ENCODE results near the gene COQ9. TPM values are rescaled to one million over a fixed set of nuclear protein-coding genes. Genes with fewer than 3 reads are reported as not detected.
"Not testable (repeated sequence)": the region's sequence is repeated elsewhere in the genome, so short reads cannot be mapped to it uniquely, and the experiment has no call there.

COQ9 gene
- total RNA-seq, 1 donor, result 5.6 TPM

DNA sequence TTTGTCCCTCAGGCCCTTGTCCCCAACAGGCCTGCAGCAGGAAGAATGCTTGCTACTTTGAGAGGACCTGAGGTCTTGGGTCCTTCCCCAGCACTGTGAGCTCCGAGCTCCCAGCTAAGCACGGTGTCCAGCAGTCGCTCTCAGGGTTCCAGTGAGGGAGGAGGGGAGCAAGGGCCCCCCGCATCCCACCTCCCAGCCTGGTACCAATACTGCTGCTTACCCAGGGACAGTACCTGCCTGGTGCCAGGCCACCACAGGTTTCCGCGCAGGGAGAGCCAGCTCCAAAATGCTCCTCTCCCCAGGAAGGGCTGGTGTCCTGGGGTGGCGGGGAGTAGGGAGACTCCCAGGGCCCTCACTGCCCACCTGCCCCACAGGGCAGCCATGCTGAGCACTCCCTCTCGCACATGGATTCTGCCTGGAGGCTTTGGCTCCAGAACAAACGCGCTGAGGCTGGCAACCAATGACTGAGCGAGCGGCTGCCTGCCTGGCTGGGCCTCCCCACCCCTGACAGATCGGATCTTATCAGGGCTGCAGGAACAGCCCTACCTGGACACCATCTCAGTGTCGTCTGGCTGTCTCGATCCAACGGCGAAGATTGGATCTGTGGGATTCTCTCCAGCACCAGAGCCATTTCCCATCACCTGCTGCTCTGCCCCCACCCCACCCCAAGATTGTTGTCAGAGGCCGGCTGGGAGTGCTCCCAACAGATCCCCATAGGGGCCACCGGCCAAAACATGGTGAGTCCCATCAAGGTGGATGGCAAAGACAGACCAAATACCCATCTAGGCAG lies 36.6 kb downstream of the COQ9 start:
- Histone ChIP-seq H3K27me3 (ENCODE audit: insufficient read depth, low read length) (no peaks in the 10 kb centered on the region), H3K9me3 (ENCODE audit: low read depth, low read length) (no peaks in the 10 kb centered on the region), H3K4me3 (ENCODE audit: low read length) (no peak overlapping the region)

DNA sequence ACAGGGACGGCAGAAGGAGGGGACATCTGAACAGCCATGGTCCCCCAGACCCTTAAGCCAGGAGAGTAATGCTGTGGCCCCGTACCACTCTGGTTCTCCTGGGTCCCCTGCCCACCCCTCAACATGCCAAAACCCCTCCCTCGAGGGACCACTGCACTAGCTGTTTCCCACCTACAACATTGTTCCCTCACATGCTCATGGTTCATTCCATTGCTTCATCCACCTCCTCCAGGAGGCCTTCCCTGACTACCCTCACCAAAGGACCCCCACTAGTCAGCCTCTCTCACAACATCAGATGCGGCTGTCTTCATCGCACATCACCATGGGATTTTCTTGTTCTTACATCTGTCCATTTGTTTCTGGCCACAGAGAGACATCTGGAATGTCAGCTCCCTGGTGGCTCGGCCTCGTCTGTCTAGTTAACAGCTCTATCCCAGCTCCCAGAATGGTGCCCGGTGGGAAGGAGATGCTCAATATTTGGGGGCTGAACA lies 37.3 kb downstream of the COQ9 start:
- Histone ChIP-seq H3K27me3 (ENCODE audit: insufficient read depth, low read length) (no peaks in the 10 kb centered on the region), H3K9me3 (ENCODE audit: low read depth, low read length) (no peaks in the 10 kb centered on the region), H3K4me3 (ENCODE audit: low read length) (no peak overlapping the region), H3K4me1 (ENCODE audit: insufficient read depth, low read length) (peaks cover 16% of the 10 kb centered on the region)

More for the DNA sequence above, 36.6 kb downstream of the COQ9 start:
- H3K4me1 ChIP-seq (ENCODE audit: insufficient read depth, low read length), result peaks cover 22% of the 10 kb centered on the region

DNA sequence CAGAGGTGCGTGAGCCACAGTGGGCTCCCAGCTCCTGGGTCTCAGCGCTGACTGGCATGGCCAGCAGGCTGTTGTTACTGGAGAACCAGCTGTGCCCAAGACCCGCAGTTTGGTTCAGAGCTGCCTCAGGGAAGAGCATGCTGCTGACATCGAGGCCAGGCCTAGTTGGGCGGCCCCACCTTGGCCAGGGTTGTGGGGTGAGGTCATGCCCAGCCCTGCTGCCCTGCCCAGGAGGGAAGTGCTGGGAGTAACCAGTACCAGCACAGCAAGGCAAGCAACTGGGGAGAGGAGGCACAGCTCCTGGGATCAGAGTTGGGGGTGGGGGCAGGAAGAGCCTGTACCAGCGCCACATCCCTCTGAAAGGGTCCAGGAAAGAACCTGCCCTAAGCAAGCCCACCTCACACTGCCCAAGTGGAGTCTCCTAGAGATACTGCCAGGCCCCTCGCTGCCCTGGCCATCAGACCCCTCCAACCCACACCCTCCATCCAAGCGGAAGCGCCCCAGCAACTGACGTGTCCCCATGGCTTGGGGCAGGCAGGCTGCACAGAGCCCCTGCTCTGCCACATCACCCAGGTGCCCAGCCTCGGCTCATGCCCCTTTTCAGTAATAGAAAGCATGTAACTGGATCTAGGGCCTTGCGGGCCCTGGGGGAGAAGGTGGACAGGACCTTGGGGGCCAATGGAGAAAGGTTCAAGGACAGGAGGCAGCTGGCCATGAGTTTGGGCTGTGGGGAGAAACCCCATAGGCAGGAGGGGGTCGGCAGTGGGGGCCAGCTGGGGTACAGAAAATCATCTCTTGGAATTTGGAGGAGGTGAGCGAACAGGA lies 38.0 kb downstream of the COQ9 start:
- no peaks in the 10 kb centered on the region for H3K27me3 ChIP-seq (ENCODE audit: insufficient read depth, low read length)
- H3K4me1 ChIP-seq (ENCODE audit: insufficient read depth, low read length), result peaks cover 13% of the 10 kb centered on the region
- no peaks in the 10 kb centered on the region for H3K9me3 ChIP-seq (ENCODE audit: low read depth, low read length)
- peak overlapping the region; percentile 31 for H3K4me3 ChIP-seq (ENCODE audit: low read length)

DNA sequence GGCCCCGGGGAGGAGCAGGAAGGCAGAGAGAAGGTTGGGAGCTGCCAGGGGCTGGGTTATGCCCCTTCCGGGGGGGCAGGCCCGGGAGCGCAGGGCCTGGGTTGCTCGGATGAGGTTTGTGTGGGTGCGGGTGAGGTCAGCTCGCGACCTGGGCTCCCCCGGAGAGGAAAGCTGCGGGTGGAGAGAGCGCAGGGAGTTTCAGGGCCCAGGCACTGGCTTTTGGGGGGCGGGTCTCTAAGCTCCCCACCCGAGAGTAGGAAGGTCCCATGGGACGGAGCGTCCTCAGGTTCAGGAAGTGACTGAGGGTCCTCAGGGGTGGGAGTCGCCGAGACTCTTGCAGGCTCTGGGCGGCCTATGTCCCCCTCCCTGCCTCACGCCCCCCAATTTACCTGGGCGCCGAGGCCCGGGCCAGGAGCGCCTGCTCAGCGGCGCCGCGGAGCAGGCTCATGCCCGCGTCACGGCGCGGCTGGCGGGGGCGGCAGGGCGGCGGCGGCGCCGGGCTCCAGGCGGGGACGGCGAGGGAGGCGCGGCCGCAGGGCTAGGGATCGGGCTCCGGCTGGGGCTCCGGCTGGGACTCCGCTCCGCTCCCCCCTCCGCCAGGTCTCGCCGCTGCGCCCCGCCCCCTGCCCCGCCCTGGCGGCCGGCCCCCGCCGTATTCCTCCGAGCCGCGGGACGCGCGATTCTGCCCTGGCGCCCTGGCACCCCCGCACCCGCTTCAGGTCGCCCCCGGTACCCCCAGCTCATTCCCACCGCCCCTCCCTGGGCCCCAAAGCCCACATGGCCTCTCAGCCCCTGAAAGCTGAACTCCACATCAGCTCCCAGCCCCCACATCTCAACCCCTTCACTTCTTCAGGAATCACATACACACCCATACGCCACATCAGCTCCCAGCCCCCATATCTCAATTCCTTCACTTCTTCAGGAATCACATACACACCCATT lies 38.9 kb downstream of the COQ9 start, which contains the start of gene DOK4:
Gene DOK4, minus strand, starts transcription at position 578 of the 942 bp plus-strand sequence. CDS start 6,986 bp downstream, outside the sequence.
- Histone ChIP-seq H3K4me3 (ENCODE audit: low read length) (peak within 1 kb of the TSS; percentile 31), H3K9me3 (ENCODE audit: low read depth, low read length) (no peaks in the 10 kb centered on the region), H3K4me1 (ENCODE audit: insufficient read depth, low read length) (peaks cover 13% of the 10 kb centered on the region), H3K27me3 (ENCODE audit: insufficient read depth, low read length) (no peaks in the 10 kb centered on the region)

DNA sequence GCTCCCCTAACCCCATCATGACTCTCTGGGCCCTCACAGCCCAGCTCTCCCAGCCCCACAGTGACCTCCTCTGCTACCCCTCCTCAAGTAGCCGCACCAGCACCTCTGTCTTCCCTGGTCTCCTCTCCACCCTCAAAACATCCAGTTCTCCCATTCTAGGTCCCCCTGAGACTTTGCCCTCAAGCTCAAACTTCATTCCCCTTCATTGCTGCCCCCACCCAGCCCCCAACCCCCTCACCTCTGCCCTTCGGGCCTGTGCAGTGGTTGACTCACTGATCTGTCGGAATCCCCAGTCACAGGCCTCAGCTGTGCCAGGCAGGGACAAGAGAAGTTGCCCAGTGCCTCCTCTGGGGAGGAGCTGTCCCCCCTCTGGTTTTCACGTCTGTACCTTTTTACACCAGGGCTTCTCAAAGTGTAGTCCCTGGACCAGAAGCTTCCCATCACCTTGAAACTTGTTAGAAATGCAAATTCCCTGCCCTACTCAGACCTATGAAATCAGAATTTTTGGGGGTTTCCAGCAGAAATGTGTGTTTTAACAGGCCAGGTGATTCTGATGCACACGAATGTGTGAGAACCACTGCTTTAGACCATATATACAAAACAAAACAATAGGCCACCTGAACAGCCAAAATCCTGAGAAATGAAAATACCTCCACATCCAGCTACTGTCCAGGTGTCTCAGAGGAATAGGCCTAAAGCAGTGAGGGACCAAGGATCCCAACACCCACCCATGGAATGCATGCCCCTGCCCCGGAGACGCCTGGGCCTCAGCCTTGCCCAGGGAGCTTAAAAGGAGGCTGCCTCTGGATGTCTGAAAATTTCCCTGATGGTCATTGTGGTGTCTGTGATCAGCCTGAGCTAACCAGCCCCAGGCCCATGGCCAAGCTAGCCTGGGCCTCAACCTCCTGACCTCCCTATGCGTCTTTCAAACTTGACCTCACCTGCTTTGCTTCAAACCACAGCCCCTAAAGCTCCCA lies 39.9 kb downstream of the COQ9 start:
- H3K4me3 ChIP-seq (ENCODE audit: low read length), result no peak overlapping the region
- H3K9me3 ChIP-seq (ENCODE audit: low read depth, low read length), result no peaks in the 10 kb centered on the region
- H3K27me3 ChIP-seq (ENCODE audit: insufficient read depth, low read length), result no peaks in the 10 kb centered on the region
- peaks cover 13% of the 10 kb centered on the region for H3K4me1 ChIP-seq (ENCODE audit: insufficient read depth, low read length)

DNA sequence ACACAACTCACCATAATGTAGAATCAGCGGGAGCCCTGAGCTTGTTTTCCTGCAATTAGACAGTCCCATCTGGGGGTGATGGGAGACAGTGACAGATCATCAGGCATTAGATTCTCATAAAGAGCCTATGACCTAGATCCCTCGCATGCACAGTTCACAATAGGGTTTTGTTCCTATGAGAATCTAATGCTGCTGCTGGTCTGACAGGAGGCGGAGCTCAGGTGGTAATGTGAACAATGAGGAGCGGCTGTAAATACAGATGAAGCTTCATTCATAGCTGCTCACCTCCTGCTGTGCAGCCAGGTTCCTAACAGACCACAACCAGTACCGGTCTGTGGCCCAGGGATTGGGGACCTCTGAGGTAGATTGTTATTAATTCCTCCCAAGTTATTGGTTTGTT lies 42.0 kb downstream of the COQ9 start:
- Histone ChIP-seq H3K4me3 (ENCODE audit: low read length) (no peak overlapping the region), H3K27me3 (ENCODE audit: insufficient read depth, low read length) (no peaks in the 10 kb centered on the region), H3K4me1 (ENCODE audit: insufficient read depth, low read length) (peaks cover 13% of the 10 kb centered on the region), H3K9me3 (ENCODE audit: low read depth, low read length) (no peaks in the 10 kb centered on the region)

DNA sequence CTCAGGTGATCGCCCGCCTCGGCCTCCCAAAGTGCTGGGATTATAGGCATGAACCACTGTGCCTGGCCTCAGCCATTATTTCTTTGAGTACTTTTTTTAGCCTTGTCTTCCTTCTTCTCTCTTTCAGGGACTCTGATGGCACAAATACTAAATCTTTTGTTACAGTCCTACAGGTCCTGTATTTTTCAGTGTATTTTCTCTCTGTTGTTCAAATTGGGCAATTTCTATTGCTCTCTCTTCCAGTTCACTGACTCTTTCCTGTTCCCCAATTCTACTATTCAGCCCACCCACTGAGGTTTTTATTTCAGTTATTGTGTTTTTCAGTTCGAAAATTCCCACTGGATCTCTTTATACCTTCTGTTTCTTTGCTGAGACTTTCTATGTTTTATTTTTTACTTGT lies 46.5 kb downstream of the COQ9 start:
- Histone ChIP-seq H3K27me3 (ENCODE audit: insufficient read depth, low read length) (no peaks in the 10 kb centered on the region), H3K4me1 (ENCODE audit: insufficient read depth, low read length) (no peaks in the 10 kb centered on the region), H3K9me3 (ENCODE audit: low read depth, low read length) (no peaks in the 10 kb centered on the region)

DNA sequence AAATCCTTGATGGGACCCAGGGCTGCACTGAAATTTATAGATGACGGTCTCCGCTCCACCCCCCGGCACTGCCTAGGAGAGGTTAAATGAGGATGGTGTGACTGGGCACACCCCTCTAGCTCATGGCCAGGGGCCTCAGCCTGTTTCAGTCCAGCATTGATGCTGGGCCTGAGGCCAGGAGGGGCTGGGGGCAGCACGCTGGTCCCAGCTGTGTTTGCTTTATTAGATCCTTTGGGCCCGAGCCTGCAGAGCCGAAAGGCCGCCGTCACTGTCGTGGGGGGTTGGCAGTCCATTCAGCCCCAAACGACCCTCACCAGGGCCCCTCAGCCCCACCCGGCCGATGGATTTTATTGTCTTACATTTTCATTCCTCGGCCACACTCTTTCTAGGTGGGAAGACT lies 49.8 kb downstream of the COQ9 start:
- no peak overlapping the region for H3K4me3 ChIP-seq (ENCODE audit: low read length)
- no peaks in the 10 kb centered on the region for H3K9me3 ChIP-seq (ENCODE audit: low read depth, low read length)
- no peaks in the 10 kb centered on the region for H3K4me1 ChIP-seq (ENCODE audit: insufficient read depth, low read length)
- H3K27me3 ChIP-seq (ENCODE audit: insufficient read depth, low read length), result no peaks in the 10 kb centered on the region

More for the DNA sequence above, 46.5 kb downstream of the COQ9 start:
- no peak overlapping the region for H3K4me3 ChIP-seq (ENCODE audit: low read length)

DNA sequence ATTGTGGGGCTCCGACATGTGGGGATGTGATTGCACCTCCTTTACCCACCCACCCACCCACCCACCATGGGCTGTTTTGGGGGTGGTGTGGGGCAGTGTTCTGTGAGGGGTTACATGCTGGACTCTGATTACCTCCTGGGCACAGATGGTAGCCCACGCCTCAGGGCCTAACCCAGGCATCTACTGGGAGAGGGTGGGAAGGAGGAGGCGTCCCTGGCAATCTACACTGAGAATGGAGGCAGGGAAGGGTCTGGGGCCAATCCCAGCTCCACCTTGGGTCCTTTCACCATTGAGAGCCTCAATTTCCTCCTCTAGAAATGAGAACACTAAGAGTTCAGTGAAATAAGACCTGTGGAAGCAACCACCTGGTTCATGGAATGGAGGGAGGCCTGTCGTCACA lies 50.8 kb downstream of the COQ9 start:
- no peaks in the 10 kb centered on the region for H3K4me1 ChIP-seq (ENCODE audit: insufficient read depth, low read length)
- no peaks in the 10 kb centered on the region for H3K27me3 ChIP-seq (ENCODE audit: insufficient read depth, low read length)
- H3K9me3 ChIP-seq (ENCODE audit: low read depth, low read length), result no peaks in the 10 kb centered on the region
- H3K4me3 ChIP-seq (ENCODE audit: low read length), result no peak overlapping the region

DNA sequence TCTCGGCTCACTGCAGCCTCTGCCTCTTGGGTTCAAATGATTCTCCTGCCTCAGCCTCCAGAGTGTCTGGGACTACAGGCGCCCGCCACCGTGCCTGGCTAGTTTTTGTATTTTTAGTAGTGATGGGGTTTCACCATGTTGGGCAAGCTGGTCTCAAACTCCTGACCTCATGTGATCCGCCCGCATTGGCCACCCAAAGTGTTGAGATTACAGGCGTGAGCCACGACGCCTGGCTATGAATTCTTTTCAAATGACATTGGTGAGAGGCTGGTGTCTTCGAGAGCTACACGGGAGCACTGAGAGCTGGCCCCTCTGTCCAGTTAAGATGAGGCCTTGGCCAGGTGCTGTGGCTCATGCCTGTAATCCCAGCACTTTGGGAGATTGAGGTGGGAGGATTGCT lies 52.7 kb downstream of the COQ9 start:
- H3K9me3 ChIP-seq (ENCODE audit: low read depth, low read length); H3K4me3 ChIP-seq (ENCODE audit: low read length); H3K4me1 ChIP-seq (ENCODE audit: insufficient read depth, low read length); H3K27me3 ChIP-seq (ENCODE audit: insufficient read depth, low read length): not testable (repeated sequence)

DNA sequence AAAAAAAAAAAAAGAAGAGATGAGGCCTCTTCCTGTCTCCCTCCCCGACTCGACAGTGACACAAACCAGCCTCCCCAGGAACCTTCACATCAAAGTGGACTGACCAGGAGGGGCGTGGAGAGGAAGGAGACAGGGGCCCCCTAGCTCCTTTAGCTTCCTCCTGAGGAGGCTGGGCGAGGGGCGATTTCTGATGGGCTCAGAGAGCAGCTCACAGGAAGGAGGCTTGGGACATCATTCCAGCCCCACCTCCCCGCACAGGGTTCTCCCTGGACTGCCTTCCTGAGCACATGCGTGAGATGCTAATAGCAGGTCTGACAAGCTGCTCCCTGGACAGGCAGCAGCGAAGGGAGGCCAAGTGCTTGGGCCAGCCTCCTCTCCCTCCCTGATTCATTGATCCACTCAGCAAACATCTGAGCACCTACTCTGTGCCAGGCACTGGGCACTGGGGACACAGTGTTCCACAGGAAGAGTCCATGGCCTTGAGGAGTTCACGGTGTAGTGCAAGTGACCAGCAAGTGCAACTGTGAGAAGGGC lies 53.4 kb downstream of the COQ9 start:
- no peaks in the 10 kb centered on the region for H3K4me1 ChIP-seq (ENCODE audit: insufficient read depth, low read length)
- no peaks in the 10 kb centered on the region for H3K27me3 ChIP-seq (ENCODE audit: insufficient read depth, low read length)
- H3K9me3 ChIP-seq (ENCODE audit: low read depth, low read length), result no peaks in the 10 kb centered on the region
- H3K4me3 ChIP-seq (ENCODE audit: low read length), result no peak overlapping the region

DNA sequence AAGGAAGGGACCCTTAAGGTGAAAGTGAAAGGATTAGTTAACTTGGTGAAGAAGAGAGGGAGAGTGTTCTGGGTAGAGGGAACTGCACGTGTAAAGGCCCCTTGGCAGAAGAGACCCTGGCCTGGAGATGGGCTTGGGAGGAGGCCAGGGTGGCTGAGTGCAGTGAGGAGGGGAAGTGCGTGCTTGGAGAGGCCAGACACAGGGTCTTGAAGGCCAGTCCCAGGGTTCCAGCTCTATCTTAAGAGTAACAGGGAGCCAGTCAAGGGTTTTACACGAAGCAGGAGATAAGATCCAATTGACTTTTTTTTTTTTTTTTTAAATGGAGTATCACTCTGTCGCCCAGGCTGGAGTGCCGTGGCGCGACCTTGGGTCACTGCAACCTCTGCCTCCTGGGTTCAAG lies 54.2 kb downstream of the COQ9 start:
- Histone ChIP-seq H3K4me3 (ENCODE audit: low read length) (no peak overlapping the region), H3K9me3 (ENCODE audit: low read depth, low read length) (no peaks in the 10 kb centered on the region), H3K27me3 (ENCODE audit: insufficient read depth, low read length) (no peaks in the 10 kb centered on the region), H3K4me1 (ENCODE audit: insufficient read depth, low read length) (no peaks in the 10 kb centered on the region)

DNA sequence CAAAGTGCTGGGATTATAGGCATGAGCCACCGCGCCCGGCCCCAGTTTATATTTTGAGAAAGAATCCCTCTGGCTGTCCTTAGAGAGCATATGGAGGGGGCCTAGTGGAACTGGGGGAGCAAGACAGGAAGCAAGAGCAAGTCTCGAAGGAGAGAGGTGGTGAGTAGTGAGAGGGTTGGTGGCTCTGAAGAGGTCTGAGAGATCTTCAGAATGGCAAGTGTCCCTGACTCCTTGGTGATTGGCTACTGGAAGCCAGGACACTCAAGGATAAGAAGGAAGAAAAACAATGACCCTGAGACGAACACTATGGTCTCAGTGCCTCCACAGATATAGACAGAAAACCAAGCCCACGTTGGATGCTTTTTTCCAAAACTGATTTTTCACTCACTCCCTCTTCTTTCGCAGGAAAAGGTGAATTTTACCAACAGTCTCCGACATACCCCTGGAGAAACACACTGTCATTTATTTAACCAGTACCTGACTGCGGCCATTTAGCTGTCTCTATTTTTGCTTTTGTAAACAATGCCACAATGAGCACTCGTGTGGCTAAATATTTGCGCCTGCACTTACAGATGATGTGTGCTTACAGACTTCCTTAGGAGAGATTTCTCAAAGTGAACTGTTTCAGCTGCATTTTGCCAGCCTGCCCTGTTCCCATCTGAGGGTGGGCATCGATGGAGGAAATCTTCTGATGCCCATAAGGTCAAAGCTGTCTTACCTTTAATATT lies 54.9 kb downstream of the COQ9 start:
- Histone ChIP-seq H3K9me3 (ENCODE audit: low read depth, low read length) (no peaks in the 10 kb centered on the region), H3K4me1 (ENCODE audit: insufficient read depth, low read length) (no peaks in the 10 kb centered on the region), H3K4me3 (ENCODE audit: low read length) (no peak overlapping the region), H3K27me3 (ENCODE audit: insufficient read depth, low read length) (no peaks in the 10 kb centered on the region)
